Chondrocyte (in vitro differentiated cells): ENCODE data around the gene EXOSC7. TPM values are rescaled to one million over a fixed set of nuclear protein-coding genes. Genes with fewer than 3 reads are reported as not detected.

ENCODE experiments used
- DNase-seq: peaks from one replicate; pipeline ENCODE4 v3.0.0; 2021; ENCODE audit warnings: mixed read lengths, low spot score
- H3K27ac Mint-ChIP-seq: one replicate; pipeline ENCODE4 v1.8.0; 2021; ENCODE audit warnings: mild to moderate bottlenecking, moderate library complexity, mixed read lengths; ENCODE audit not compliant: unreplicated experiment
- H3K27me3 Mint-ChIP-seq: 2 replicates; pipeline ENCODE4 v1.8.0; 2021; ENCODE audit warnings: low read depth, mixed read lengths
- H3K36me3 Mint-ChIP-seq: 2 replicates; pipeline ENCODE4 v1.8.0; 2021; ENCODE audit warnings: low read depth, mixed read lengths
- H3K4me1 Mint-ChIP-seq: 2 replicates; pipeline ENCODE4 v1.8.0; 2021; ENCODE audit warnings: low read depth, mild to moderate bottlenecking, mixed read lengths
- H3K4me3 Mint-ChIP-seq: one replicate; pipeline ENCODE4 v1.8.0; 2021; ENCODE audit warnings: mild to moderate bottlenecking, moderate library complexity, mixed read lengths; ENCODE audit not compliant: unreplicated experiment
- H3K9me3 Mint-ChIP-seq: 2 replicates; pipeline ENCODE4 v1.8.0; 2021; ENCODE audit warnings: low read depth, mixed read lengths
- total RNA-seq: library from RNA; stranded (reverse); gene quantifications from 3 replicates; pipeline ENCODE4 v1.2.1, GENCODE V29; 2021
- TF ChIP-seq, protein P1 (sequence below): fragments of 200-600 bp; sonication (generic); IDR thresholded peaks from 2 replicates; pipeline ENCODE4 v1.5.0; 2021; ENCODE audit warnings: antibody characterized with exemption, mild to moderate bottlenecking, moderate library complexity

Gene EXOSC7
- total RNA-seq, 1 donor from 2014 or later: 29.1 TPM

GRCh38 chr3:44955917-44956316 is 20.1 kb upstream of the EXOSC7 start:
- Mint-ChIP-seq H3K27ac (no peak overlapping the region), H3K4me3 (no peak overlapping the region), H3K36me3 (peaks cover 2% of the 10 kb centered on the region), H3K4me1 (no peaks in the 10 kb centered on the region), H3K9me3 (no peaks in the 10 kb centered on the region), H3K27me3 (no peaks in the 10 kb centered on the region)
- DNase-seq: no peak
- TF ChIP-seq, protein P1, sequence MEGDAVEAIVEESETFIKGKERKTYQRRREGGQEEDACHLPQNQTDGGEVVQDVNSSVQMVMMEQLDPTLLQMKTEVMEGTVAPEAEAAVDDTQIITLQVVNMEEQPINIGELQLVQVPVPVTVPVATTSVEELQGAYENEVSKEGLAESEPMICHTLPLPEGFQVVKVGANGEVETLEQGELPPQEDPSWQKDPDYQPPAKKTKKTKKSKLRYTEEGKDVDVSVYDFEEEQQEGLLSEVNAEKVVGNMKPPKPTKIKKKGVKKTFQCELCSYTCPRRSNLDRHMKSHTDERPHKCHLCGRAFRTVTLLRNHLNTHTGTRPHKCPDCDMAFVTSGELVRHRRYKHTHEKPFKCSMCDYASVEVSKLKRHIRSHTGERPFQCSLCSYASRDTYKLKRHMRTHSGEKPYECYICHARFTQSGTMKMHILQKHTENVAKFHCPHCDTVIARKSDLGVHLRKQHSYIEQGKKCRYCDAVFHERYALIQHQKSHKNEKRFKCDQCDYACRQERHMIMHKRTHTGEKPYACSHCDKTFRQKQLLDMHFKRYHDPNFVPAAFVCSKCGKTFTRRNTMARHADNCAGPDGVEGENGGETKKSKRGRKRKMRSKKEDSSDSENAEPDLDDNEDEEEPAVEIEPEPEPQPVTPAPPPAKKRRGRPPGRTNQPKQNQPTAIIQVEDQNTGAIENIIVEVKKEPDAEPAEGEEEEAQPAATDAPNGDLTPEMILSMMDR: no peak

DNA sequence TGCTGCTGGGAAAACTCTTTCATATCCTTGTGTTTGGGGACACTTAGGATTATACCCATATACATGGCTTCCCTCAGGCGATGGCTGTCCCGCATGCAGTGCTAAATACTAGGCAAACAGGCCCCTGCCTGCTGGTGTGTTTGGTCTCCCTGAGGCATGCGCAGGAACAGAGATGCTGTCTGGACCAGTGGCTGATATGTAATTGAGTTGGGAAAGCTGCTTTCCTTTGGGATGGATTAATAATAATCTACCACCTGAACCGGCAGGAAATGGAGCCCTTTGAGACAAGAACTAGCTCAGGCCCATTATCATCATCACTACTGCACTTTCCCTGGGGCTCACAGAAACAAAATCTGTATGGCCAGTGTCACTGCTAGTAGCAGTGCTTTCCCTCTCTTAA is 18.1 kb upstream of the EXOSC7 start:
- TF ChIP-seq, protein P1: no peak
- Mint-ChIP-seq H3K4me3 (no peak overlapping the region), H3K27me3 (no peaks in the 10 kb centered on the region), H3K27ac (no peak overlapping the region), H3K9me3 (no peaks in the 10 kb centered on the region), H3K36me3 (peaks cover 2% of the 10 kb centered on the region), H3K4me1 (no peaks in the 10 kb centered on the region)
- no peak for DNase-seq

- DNase-seq: no peak
- H3K36me3 Mint-ChIP-seq: peaks cover 2% of the 10 kb centered on the region
- no peaks in the 10 kb centered on the region for H3K27me3 Mint-ChIP-seq
- TF ChIP-seq, protein P1: no peak
- H3K9me3 Mint-ChIP-seq: no peaks in the 10 kb centered on the region
- H3K4me3 Mint-ChIP-seq: no peak overlapping the region
- H3K27ac Mint-ChIP-seq: no peak overlapping the region
- no peaks in the 10 kb centered on the region for H3K4me1 Mint-ChIP-seq
Measured at GRCh38 chr3:44958386-44958785, 17.7 kb upstream of the EXOSC7 start.

DNA sequence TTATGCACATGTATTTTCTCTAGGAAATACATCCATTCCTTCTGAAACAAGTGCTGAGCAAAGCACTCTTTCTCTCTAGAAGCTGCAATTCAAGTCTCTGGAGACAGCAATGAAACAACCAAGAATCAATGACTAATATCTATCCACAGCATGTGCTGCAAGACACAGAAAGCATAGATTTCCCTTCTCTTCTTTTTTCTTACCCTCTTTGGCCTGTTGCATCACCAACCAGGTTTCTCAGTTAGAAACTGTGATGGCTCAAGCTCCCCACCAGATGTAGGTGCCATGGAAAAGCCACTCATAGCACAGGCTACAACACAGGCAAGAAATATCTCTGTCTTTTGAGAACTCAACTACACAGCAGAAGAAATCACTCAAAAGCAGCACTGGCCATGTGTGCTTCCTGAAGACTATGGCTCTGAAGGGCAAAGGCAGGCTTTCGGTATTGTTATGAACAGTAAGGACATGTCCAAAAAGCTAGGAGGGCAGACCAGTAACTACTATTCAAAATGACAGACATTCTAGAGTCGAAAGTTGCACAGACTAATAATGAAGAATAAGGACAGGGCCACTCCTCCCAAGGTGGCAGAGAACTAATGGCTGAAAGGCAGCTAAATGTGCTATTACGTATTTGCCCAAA is 15.5 kb upstream of the EXOSC7 start:
- Mint-ChIP-seq H3K27me3 (no peaks in the 10 kb centered on the region), H3K36me3 (peaks cover 2% of the 10 kb centered on the region), H3K4me3 (no peak overlapping the region), H3K9me3 (no peaks in the 10 kb centered on the region), H3K27ac (no peak overlapping the region), H3K4me1 (peaks cover 3% of the 10 kb centered on the region)
- TF ChIP-seq, protein P1: no peak
- DNase-seq: no peak

DNA sequence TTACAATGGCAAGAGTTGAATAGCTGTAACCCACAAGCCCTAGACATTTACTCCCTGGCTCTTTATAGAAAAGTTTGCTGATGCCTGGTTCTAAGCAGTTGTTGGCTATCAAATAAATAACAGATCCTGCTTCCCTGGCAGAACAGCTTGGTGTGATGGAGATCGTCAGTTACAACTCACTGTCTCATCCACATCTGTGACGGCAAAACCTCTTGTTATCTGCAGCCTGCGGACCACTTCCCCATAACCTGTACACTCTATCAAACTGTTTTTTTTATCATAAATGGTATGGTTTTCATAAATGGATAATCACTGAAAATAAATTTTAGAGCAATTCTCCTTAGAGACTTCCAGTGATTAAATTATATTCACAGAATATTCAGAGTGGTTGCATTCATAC is 14.2 kb upstream of the EXOSC7 start:
- peaks cover 3% of the 10 kb centered on the region for H3K4me1 Mint-ChIP-seq
- no peak overlapping the region for H3K4me3 Mint-ChIP-seq
- no peaks in the 10 kb centered on the region for H3K27me3 Mint-ChIP-seq
- DNase-seq: no peak
- H3K36me3 Mint-ChIP-seq: peaks cover 2% of the 10 kb centered on the region
- TF ChIP-seq, protein P1: no peak
- H3K9me3 Mint-ChIP-seq: no peaks in the 10 kb centered on the region
- H3K27ac Mint-ChIP-seq: no peak overlapping the region
